BJ (cell line): ENCODE data around the gene ENOX1. TPM values are rescaled to one million over a fixed set of nuclear protein-coding genes. Genes with fewer than 3 reads are reported as not detected.

ENCODE experiments used
- CTCF ChIA-PET: fragments of 350-600 bp; formaldehyde crosslinking; extraction: SDS; loops from one replicate; lab custom pipeline; 2021; ENCODE audit warnings: antibody characterized with exemption, inconsistent platforms; lab: Yijun Ruan, JAX
- POLR2A ChIA-PET: fragments of 300-600 bp; sonication (Branson Sonifier 250); formaldehyde crosslinking; extraction: SDS; loops from one replicate; lab custom pipeline; 2021; ENCODE audit warnings: antibody characterized with exemption; lab: Charles Lee
- DNase-seq: peaks from one replicate; pipeline ENCODE4 v3.0.0-alpha.2; 2011; ENCODE audit warnings: low read depth
- H3K27me3 ChIP-seq: 2 replicates; pipeline ENCODE4 v1.6.0; 2011; ENCODE audit warnings: low read length; ENCODE audit not compliant: control insufficient read depth, insufficient read depth
- H3K36me3 ChIP-seq: 2 replicates; pipeline ENCODE4 v1.5.1; 2011; ENCODE audit warnings: low read length; ENCODE audit not compliant: control insufficient read depth, insufficient read depth
- H3K4me3 ChIP-seq: 2 replicates; pipeline ENCODE4 v1.5.1; 2011; ENCODE audit warnings: low read depth, mild to moderate bottlenecking, control low read depth, low read length
- polyA plus RNA-seq: library from polyadenylated mRNA; depleted of rRNA; stranded (reverse); fragments of >200 nt; gene quantifications from 2 replicates; pipeline ENCODE4 v1.2.3, GENCODE V29; 2011
- TF ChIP-seq, protein P1 (sequence below): IDR thresholded peaks from 2 replicates; pipeline ENCODE4 v1.5.1; 2011; ENCODE audit warnings: low read depth, mild to moderate bottlenecking, control low read depth, inconsistent platforms, low read length, moderate library complexity; ENCODE audit not compliant: insufficient read depth

Gene ENOX1
- polyA plus RNA-seq, 1 experiment, result 2.1 TPM

DNA sequence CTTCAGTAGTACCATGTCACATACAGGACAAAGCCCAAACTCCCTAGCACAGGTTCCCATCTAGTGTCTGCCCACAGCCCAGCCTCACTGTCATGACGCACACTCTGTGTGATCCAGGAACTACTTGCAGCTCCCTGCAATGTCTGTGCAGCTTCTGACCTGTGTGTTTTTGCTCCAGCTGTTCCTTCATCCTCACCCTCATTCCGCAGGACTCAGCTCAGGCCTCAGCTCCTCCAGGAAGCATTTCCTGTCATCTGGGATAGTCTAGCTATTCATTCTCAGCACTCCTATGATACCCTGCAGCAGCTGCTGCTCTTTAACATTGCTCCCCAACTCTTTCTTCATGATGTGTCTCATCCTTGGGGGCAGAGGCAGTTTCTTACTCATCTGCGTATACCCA, 56.1 kb downstream of the ENOX1 start:
- ChIA-PET POLR2A (no interaction called here), CTCF (no interaction called here)
- peak; percentile 9 for DNase-seq
- H3K36me3 ChIP-seq, result no peaks in the 10 kb centered on the region
- no peaks in the 10 kb centered on the region for H3K27me3 ChIP-seq
- TF ChIP-seq, protein P1, sequence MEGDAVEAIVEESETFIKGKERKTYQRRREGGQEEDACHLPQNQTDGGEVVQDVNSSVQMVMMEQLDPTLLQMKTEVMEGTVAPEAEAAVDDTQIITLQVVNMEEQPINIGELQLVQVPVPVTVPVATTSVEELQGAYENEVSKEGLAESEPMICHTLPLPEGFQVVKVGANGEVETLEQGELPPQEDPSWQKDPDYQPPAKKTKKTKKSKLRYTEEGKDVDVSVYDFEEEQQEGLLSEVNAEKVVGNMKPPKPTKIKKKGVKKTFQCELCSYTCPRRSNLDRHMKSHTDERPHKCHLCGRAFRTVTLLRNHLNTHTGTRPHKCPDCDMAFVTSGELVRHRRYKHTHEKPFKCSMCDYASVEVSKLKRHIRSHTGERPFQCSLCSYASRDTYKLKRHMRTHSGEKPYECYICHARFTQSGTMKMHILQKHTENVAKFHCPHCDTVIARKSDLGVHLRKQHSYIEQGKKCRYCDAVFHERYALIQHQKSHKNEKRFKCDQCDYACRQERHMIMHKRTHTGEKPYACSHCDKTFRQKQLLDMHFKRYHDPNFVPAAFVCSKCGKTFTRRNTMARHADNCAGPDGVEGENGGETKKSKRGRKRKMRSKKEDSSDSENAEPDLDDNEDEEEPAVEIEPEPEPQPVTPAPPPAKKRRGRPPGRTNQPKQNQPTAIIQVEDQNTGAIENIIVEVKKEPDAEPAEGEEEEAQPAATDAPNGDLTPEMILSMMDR, result no peak
- no peak overlapping the region for H3K4me3 ChIP-seq

DNA sequence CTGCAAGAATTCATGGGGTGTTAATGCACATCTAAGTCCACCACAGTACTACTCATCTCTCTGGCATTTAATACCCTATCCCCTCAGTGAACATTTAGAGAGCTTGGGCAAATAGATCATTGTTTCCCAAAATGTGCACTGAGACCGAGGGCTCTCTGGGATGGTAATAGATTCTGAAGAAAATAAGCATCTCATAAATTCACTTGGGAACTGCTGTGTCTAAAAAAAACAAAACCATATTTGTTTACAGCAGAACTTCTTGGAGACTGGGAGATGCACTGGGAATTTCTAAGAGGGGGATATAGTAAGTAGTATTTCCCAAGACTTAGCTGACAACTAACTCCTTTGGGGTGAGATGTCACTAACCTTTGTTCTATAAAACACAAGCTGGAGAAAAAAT, 58.4 kb downstream of the ENOX1 start:
- no peak overlapping the region for H3K4me3 ChIP-seq
- ChIA-PET CTCF (interaction anchor here (0.7 kb wide), 1 partner anchor 736 kb away, joined by 3 read pairs; the partner anchor contains the start of gene EPSTI1), POLR2A (no interaction called here)
- TF ChIP-seq, protein P1, result no peak
- H3K36me3 ChIP-seq, result no peaks in the 10 kb centered on the region
- H3K27me3 ChIP-seq, result no peaks in the 10 kb centered on the region
- DNase-seq, result no peak

DNA sequence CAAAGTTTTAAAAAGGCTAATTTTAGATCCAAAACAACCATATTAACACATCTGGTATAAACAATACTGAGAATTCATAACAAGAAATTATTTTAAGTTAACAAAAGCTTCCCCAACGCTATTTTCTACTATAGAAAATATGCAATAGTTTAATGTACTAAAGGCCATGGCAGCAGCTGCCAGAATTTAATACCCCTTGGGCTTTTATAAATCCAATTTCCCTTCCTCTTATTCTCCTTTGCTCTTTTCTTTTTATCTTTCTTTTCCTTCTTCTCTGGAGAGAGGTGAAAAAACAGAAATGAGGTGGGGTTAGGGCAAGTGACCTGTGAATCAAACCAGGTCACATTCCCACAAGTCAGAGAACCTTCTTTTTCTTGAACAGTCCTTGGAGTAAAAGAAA, 58.9 kb downstream of the ENOX1 start:
- POLR2A ChIA-PET, result no interaction called here

DNA sequence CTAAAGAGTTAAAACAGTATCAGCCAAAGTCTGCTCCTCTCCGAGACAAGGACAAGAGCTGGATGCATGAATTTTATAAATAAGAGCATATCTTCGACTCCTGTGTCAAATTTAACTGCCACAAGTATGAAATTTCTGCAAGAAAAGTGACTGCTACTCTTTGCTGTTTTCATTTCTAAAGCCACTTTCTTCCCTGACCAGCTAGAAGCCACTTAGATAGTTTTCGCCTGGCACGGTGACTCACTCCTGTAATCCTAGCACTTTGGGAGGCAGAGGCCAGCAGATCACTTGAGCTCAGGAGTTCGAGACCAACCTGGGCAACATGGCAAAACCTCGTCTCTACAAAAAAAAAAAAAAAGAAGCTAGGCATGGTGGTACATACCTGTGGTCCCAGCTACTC, 61.3 kb downstream of the ENOX1 start:
- no peak overlapping the region for H3K4me3 ChIP-seq
- ChIA-PET CTCF (no interaction called here), POLR2A (no interaction called here)
- no peak for DNase-seq
- TF ChIP-seq, protein P1, result no peak
- no peaks in the 10 kb centered on the region for H3K36me3 ChIP-seq
- H3K27me3 ChIP-seq, result no peaks in the 10 kb centered on the region

More for the DNA sequence above, 58.9 kb downstream of the ENOX1 start:
- TF ChIP-seq, protein P1, result no peak
- H3K4me3 ChIP-seq, result no peak overlapping the region
- CTCF ChIA-PET, result no interaction called here
- no peaks in the 10 kb centered on the region for H3K36me3 ChIP-seq
- no peak for DNase-seq
- H3K27me3 ChIP-seq, result no peaks in the 10 kb centered on the region

DNA sequence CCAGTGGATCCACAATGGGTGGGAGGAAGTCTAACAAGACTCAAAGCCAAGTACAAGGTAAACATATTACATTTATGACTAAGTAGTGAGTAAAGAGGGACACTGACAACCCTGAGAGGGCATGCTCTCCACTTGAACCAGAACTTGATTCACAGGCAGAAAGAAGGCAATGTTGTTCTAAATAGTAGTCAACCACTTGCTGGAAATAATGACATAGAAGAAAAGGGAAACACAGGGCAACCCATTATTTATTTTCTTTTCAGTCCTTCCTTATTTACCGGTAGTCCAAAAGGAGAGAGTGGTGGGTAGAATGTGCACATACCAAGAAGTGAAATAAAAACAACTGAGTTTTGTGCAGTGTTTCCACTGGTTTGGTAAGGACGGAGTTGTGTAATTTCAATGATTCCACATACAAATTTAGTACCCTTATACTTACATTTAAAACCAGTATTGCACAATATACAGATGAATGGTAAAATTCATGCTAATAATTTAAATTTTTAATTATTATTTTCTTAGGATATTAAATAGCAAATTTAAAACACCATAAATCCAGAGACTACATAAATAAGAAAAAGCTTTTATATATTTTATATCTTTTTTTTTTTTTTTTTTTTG, 65.9 kb downstream of the ENOX1 start:
- H3K36me3 ChIP-seq, result no peaks in the 10 kb centered on the region
- ChIA-PET POLR2A (no interaction called here), CTCF (no interaction called here)
- no peaks in the 10 kb centered on the region for H3K27me3 ChIP-seq
- TF ChIP-seq, protein P1, result no peak
- H3K4me3 ChIP-seq, result no peak overlapping the region
- no peak for DNase-seq
